Measurements from ENCODE around the gene C2CD2. TPM values are rescaled to one million over a fixed set of nuclear protein-coding genes. Genes with fewer than 3 reads are reported as not detected.

The C2CD2 gene
- total and polyA plus RNA-seq, 10 of the 15 experiments (the other 5 are each of a cell fraction or from before 2014, with no cell fraction given): 2.2 to 30.9 (median 9.9) TPM

- no peak overlapping the region for H3K9ac ChIP-seq (ENCODE audit: control insufficient read depth, insufficient read depth, low read length)
- peak; percentile 65 for ATAC-seq
- peaks cover 7% of the 10 kb centered on the region for H3K4me1 ChIP-seq (ENCODE audit: control insufficient read depth, insufficient read depth, low read length)
- no peaks in the 10 kb centered on the region for H3K79me2 ChIP-seq (ENCODE audit: control insufficient read depth, insufficient read depth, low read length)
- DNase-seq (ENCODE audit: low read depth, low spot score): no peak
- no peak overlapping the region for H3K27ac ChIP-seq (ENCODE audit: control insufficient read depth, insufficient read depth)
- H3K36me3 ChIP-seq (ENCODE audit: control insufficient read depth in 2 of 2, insufficient read depth in 2 of 2, low read length in 1 of 2): no peaks in the 10 kb centered on the region
- POLR2A ChIA-PET: interaction anchor here (1.0 kb wide), 1 partner anchor 49 kb away, joined by 3 read pairs; no protein-coding TSS in a partner anchor
- WGBS (ENCODE audit: insufficient coverage, insufficient replicate concordance, low lambda C conversion rate, missing lambda C conversion rate): 56% methylated on average over 14 of the region's 14 CpGs
- H3K27me3 ChIP-seq (replicated peaks in 1 of 2; ENCODE audit: control insufficient read depth in 2 of 2, insufficient read depth in 2 of 2, low read length in 1 of 2): no peaks in the 10 kb centered on the region
- H4K20me1 ChIP-seq (ENCODE audit: control insufficient read depth, insufficient read depth): no peaks in the 10 kb centered on the region
- SMC1A ChIA-PET (ENCODE audit: uncharacterized antibody, unreplicated experiment): no interaction called here
- RAD21 ChIA-PET (ENCODE audit: unreplicated experiment): interaction anchor here (1.0 kb wide), 1 partner anchor 285 kb away, joined by 3 read pairs; no protein-coding TSS in a partner anchor
- CTCF ChIA-PET: interaction anchor here (0.6 kb wide), 1 partner anchor 395 kb away, joined by 3 read pairs; no protein-coding TSS in a partner anchor
- peak overlapping the region; percentile 72 for H2AFZ ChIP-seq (ENCODE audit: control insufficient read depth, low read depth, low read length)
- intact Hi-C loops (cut with micrococcal nuclease; ENCODE audit: unreplicated experiment): no loop called here
- H3K9me3 ChIP-seq (replicated peaks; ENCODE audit: control insufficient read depth, insufficient read depth, low read length): no peaks in the 10 kb centered on the region; the same call in 2 of the 3 replicates
- H3K4me3 ChIP-seq: no peak overlapping the region; the same call in 1 of the 2 replicates
- no peak for FAIRE-seq
- H3K4me2 ChIP-seq (ENCODE audit: control insufficient read depth, insufficient read depth): peak overlapping the region; percentile 46; the same call in 1 of the 2 replicates
- in situ Hi-C loops (cut with MboI): no loop called here
- BruUV-seq (replicated peaks): no TSS peak
- TF ChIP-seq SUZ12 (IDR thresholded peaks at IDR 0.05; ENCODE audit: unreplicated experiment) (no peak), IKZF1 (conservative IDR thresholded peaks at IDR 0.05) (peak; percentile 58; the same call in 1 of the 2 replicates), SKIL (IDR thresholded peaks at IDR 0.05; ENCODE audit: low read depth, poor library complexity, severe bottlenecking) (no peak), MEF2A (IDR thresholded peaks at IDR 0.05; ENCODE audit: insufficient read depth, low read depth, low read length) (no peak), MTA2 (IDR thresholded peaks at IDR 0.05; ENCODE audit: low read depth) (no peak), TAF1 (IDR thresholded peaks at IDR 0.05; ENCODE audit: borderline replicate concordance, low read depth, low read length) (no peak), BMI1 (IDR thresholded peaks at IDR 0.05; ENCODE audit: borderline replicate concordance) (no peak), ZNF687 (IDR thresholded peaks at IDR 0.05) (peak; percentile 78; the same call in 1 of the 2 replicates), EP300 (IDR thresholded peaks at IDR 0.05; ENCODE audit: borderline replicate concordance in 1 of 2, control insufficient read depth in 1 of 2, low read depth in 2 of 2, low read length in 2 of 2) (no peak), SP1 (IDR thresholded peaks at IDR 0.05; ENCODE audit: low read depth, low read length) (no peak), STAT3 (IDR thresholded peaks at IDR 0.05; ENCODE audit: low read depth, low read length) (no peak), RBBP5 (conservative IDR thresholded peaks at IDR 0.05) (no peak)
- TF ChIP-seq, protein P1, sequence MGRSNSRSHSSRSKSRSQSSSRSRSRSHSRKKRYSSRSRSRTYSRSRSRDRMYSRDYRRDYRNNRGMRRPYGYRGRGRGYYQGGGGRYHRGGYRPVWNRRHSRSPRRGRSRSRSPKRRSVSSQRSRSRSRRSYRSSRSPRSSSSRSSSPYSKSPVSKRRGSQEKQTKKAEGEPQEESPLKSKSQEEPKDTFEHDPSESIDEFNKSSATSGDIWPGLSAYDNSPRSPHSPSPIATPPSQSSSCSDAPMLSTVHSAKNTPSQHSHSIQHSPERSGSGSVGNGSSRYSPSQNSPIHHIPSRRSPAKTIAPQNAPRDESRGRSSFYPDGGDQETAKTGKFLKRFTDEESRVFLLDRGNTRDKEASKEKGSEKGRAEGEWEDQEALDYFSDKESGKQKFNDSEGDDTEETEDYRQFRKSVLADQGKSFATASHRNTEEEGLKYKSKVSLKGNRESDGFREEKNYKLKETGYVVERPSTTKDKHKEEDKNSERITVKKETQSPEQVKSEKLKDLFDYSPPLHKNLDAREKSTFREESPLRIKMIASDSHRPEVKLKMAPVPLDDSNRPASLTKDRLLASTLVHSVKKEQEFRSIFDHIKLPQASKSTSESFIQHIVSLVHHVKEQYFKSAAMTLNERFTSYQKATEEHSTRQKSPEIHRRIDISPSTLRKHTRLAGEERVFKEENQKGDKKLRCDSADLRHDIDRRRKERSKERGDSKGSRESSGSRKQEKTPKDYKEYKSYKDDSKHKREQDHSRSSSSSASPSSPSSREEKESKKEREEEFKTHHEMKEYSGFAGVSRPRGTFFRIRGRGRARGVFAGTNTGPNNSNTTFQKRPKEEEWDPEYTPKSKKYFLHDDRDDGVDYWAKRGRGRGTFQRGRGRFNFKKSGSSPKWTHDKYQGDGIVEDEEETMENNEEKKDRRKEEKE (IDR thresholded peaks at IDR 0.05): no peak
Measured at GRCh38 chr21:41973861-41974751, 20.3 kb upstream of the C2CD2 start.

Data from GM12878 (cell line).